Stimulated activated CD8-positive, alpha-beta memory T cell treated with anti-CD3 and anti-CD28 coated beads, Interleukin-7, amount 100 ng/mL, for 1 hour (primary cell): Measurements from ENCODE around the gene SORCS3.

Experiments
- DNase-seq, 2 donors: peaks; one replicate each; pipeline ENCODE4 v3.0.0-alpha.2; 2020; ENCODE audit warnings: low read depth in 2 of 2

The SORCS3 gene

DNA sequence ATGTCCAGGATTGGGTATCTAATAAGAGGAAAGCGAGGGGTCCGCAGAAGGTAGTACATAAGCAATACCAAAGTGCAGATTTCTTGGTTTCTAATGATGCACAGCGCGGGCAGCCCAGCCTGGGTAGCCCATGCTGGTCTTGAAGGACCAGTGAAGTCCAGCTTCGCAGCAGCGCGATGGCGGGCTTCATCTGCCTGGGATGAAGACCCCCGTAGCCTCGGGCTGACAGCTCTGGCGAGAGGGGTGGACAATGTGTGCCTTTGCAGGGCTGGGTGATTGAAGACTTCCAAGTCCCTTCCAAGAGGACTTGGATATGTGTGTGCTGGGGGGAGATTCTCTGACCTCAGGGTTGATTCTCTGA is 2.2 kb downstream of the SORCS3 start:
- DNase-seq, result no peak

DNA sequence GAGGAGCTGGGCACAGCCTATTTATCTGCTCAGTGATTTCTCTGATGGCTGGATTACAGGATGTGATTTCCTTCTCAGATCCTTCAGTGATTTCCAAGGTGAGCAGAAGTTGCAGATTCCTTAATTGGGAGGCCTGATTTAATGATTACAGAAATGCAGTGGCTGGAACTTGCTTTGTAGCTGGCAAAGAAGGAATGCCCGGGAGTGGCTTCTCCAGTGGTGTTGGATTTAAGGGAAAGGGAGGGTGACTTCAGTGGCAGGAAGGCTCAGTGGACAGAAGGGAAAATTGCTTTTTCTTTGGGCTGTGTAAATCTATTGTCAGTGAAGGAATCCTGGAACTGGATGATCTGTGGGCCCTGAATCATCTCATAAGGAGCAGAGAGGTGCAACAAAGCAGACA is 5.1 kb downstream of the SORCS3 start:
- DNase-seq, result no peak

DNA sequence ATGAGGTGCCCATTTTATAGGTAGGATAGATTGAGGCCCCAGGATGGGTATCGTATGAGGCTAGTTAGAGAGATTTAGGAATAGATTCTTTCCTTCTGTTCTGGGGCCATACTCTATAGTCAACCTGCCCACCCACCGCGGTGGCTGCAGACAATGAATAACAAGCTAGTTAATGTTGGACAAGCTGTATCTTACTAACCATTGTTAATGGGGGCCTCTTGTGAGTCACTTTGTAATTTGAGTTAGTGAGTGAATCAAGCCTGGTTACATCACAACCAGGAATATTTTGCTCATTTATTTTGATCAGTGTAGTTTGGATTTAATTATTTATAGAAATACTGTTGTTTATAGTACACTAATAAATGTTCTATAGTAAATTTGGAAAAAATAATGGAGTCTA is 7.3 kb downstream of the SORCS3 start:
- no peak for DNase-seq

DNA sequence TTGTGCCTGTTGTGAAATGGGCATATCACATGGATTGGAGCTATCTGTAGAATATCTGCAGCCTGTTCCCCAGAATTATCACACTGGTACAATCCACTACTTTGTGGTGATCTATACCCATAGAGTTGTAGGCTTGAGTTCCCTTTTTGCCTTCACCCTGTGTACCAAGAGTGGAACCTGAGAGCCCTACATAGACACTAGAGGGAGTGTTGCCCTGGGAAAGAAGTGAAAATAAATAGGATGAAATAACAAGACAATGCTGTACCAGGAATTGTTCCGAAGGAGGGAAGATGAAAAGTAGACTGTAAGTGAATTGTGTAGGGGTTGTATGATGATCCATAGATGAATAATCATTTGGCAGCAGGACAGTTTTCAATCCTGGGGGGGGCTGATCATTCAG is 9.0 kb downstream of the SORCS3 start:
- DNase-seq, result no peak

DNA sequence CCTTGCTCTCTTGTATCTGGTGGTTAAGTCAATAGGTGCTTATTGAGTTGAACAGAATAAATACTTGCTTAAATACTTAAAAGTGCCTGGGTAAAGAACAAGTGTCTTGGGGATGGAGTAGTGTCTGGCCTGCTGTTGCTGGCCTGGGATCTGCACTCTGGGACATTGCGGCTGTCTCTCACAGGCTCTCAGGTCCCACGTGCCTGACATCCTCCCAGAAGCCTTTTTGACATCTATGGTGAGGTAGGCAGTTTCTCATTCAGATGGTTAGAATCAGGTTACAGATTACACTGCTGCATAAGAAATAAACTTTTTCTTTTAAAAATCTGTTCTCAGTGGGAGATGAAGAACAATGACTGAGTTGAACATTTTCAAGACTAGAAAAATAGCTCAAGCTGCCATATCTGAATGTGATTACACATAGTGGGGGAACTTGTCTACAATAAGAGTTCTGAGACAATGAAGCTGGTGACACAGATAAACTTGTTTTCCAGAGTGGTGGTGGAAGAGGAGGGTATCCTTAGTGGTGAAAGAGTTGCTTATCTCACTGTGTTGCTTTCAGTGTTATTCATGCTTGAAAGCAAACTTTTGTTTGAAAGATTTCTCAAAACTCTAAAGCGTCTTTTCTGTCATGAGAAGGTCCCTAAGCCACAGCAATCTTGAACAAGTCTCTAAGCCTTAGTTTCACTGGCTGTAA is 9.7 kb downstream of the SORCS3 start:
- no peak for DNase-seq

DNA sequence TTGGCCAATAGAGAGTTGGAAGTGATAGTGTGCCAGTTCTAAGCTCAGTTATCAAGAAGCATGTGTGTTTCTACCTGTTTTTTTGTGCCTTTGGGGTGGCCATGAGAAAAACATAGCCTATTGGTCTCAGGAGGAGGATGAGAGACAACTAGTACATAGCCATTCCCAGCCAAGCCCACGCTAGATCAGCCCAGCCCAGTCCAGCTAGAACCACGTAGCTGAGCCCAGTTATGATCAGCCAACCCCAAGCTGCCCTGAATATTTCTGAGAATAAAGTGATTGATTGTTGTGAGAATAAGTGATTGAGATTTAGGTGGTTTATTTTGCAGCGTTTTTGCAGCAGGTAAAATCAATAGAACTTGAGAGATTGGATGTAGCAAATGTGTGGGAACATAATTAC is 15.9 kb downstream of the SORCS3 start:
- DNase-seq, result no peak

DNA sequence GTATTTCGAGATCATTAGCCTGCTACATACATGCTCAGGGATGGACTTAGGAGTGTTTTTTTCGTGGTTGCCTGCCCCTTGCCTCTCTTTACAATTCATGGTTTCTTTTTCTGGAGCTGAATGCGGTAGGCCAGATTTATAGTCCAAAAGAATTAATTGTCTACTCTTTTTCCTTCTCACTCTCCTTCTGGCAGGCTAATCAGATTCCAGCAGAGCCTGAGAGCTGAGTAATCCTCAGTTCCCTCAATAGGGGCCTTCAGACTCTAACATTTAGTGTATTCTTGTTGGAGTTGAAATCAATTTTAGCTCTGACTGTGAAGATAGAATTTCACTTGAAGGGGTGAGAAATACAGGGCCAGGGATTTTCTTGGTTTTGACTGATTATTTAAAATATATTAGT is 16.4 kb downstream of the SORCS3 start:
- no peak for DNase-seq

DNA sequence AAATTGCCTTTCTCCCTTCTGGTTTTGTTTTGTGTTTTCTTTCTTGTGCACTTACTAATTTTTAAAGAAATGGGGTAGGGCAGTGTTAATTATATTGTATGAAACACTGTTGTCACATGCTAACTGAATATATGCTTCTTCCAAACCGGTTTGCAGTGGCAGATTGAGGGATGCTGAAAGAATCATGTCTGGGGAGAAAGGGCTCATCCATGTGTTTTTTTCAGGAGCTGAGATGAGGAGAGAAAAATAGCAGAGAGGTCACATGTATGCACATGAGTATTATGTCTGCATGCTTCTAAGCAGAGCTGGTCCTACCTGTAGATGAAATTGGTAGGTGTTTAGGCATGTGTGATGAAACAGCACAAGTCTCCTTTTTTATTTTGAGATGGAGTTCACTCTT is 17.0 kb downstream of the SORCS3 start:
- DNase-seq, result no peak

DNA sequence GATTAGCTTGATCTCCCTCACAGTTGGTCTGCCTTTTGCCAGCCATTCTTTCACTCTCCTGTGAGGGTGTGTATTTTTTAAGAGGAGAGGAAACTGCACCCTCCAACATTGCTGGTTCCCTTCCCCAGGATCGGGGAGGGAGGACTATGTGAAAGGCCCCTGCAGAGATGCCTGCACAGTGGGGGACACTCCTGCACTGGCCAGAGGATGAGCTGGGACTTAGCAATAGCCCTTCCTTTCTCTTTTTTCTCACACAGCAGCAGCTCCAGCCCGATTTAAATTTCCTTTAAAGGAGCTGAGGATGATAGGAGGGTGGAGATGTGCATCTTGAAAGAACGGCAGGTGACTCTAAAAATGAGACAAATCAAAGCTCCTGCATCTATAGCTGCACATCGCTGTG is 18.7 kb downstream of the SORCS3 start:
- DNase-seq, result no peak

DNA sequence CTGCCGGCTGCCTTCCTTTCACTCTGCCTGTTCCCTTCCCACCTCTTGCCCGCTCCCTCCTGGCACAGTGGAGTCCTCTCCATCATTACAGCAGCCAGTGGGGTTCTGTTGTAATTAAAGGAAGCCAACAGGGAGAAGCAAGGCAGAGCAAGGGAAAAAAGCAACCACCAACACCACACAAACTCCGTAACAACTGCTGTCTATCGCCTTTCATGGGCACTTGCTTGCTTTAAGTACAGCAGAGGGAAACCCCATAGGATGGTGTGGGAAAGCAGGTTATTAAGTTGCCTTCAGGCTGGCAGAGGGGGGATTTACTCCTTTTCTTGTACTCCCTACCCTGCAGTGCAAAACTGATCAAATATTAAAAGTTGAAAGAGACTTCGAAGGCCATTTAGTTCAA is 22.0 kb downstream of the SORCS3 start:
- DNase-seq, result no peak

DNA sequence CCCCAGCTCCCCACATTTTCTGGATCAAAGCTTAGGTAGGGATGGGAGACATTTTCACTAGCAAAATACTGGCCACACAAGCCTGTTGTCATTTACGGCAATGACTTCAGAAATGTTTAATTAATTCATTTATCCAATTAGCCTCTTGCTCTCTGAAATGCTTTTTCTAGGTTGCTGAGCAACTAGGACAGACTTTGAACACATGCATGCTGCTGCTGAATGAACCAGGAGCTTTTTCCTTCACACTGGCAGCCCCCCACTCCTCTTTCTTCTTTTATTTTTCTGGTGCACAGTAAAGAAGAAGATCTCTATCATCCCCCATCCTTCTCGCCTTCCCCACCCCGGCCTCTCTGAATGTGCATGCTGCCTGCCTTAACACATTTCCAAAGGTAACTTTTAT is 22.5 kb downstream of the SORCS3 start:
- DNase-seq, result no peak

DNA sequence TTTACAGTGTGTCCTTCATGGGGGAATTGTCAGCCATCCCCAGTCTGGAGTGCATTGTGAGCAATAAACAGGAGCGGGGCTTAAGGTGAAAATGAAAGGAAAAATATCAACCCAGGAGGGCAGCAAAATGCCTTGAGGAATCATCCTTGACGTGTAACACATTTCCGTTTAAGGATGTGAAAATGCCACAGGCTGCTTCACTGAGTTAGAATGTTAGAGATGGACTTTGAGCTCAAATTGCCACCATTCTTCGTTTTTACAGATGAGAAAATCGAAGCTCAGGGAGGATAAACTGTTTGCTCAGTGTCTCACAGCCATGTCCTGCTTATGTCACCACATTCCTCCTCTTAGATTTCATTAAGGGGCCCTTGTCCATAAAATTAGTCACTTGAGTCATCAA is 23.1 kb downstream of the SORCS3 start:
- DNase-seq, result no peak

DNA sequence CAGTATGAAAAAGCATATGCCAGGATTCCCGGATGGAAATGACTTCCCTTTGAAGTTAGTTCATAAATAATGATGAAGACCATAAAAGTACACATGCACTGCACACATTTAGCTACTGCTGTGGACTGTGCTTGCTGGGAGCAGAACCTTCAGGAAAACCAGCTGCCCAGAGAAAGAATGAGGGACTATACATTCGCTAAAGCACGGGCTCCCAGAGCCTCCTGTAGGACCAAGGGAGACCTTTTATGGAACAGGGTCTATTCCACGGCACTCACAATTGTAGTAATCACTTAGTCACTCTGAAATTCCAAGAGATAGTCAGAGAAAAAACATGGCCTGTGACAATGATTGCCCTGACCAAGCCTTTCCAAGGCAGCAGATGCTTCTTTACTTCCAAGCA is 24.1 kb downstream of the SORCS3 start:
- no peak for DNase-seq

DNA sequence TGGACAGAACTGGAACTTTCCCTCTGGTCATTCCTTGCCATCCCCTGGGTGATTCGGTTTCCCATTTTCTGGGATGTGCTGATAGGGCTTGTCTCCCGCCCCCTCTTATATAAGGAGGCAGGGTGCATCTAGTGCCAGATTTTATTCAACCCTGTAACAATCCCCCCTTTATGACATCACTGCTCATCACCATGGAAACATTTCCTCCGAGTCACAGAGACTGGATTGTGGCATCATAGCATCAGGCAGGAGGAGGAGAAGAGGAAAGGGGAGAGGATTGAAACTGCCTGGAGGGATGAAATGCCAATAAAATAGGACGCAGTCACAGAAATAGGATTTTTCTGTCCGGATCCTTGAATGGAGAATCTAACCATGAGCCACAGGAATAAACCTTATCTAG is 25.0 kb downstream of the SORCS3 start:
- DNase-seq, result no peak

DNA sequence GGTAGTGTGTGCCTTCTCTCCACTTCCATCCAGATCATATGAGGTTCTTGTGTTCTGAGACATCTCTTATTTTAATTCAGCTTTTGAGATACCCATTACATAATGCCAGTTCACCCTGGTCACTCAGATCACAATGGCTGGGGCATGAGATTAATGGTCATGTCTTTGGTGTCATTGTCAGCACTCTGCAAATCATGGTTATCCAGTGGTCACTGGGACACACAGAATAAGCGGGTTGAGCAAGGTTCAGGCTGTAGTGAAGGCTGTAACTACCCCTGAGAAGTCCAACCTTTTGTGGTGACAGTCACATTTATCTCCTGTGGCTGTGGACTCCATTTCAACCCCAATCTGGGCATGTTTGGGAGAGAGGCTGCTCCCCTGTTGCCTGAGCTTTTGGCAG is 35.8 kb downstream of the SORCS3 start:
- no peak for DNase-seq

DNA sequence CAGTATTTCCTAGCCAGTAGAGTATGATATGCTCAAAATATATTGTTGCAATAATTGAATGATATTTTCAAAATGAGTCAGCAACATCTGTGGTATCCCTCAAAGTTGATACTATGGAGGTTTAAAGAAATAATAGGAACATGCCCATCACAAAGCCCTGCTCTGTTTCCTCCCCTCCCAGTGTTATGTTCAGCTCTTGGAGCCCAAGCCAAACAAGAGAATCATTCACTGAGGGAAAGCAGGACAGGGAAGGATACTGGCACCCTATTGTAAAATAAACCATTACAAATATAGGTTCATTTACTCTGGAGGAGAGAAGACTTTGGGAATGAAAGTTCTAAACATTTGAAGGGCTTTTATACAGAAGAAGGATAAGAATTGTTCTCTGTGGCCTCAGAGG is 37.6 kb downstream of the SORCS3 start:
- no peak for DNase-seq

DNA sequence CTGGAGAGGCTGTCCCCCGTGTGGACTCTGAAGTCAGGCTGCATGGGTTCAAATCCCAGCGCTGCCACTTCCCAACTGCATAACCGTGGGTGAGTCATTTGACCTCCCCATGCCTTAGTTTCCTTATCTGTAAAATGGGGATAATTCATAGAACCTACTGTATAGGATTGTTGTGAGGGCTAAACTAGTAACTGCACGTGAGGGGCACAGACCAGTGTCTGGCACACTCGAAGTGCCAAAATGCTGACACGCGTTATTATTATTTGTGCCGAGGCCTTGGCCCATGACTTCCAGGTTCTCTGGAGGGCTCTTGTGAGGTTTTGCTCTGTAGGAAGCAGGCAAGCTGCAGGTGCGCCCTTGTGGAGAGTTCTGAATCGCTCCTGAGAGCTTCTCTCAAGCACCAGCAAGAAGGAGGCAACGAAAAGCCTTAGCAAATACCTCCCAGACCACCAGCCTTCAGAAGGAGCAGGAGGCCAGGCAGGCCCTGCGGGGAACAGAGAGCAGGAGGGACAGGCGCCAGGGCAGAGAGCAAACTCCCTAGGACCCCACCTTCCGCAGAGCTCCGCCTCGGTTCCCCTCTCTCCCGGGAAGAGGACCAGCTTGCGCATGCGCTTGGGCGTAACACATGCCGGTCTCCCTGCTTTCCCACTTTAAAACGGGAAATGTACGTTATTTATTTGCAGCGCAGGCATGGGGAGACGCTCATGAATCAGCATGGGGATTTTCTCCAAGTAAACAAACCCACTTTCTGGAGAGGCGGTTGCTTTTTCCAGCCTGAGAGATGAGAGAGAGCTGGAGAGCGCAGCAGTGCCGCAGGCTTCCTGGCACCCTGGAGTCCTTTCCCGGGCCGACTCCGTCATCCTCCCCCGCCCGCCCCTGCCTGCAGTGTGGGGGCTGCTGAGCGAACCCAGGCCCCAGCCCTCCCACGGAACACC is 39.6 kb downstream of the SORCS3 start:
- no peak for DNase-seq

DNA sequence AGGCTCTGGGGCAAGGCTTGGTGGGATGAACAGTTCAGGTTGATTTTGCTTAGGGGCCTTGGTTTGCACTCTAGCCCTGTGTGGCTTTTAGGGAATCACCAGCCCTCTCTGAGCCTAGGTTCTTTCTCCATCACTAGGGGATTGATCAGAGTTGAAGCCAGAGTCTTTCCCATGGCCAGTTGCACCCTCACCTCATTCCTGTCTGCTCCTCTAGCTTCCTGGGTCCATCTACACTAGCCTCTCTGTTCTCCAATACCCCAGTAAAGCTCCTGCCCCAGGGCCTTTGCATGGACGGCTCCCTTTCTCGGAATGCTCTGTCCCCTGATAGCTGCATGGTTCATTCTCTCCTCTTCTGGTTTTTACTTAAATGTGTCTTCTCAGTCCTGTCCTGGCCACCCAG is 40.4 kb downstream of the SORCS3 start:
- no peak for DNase-seq

DNA sequence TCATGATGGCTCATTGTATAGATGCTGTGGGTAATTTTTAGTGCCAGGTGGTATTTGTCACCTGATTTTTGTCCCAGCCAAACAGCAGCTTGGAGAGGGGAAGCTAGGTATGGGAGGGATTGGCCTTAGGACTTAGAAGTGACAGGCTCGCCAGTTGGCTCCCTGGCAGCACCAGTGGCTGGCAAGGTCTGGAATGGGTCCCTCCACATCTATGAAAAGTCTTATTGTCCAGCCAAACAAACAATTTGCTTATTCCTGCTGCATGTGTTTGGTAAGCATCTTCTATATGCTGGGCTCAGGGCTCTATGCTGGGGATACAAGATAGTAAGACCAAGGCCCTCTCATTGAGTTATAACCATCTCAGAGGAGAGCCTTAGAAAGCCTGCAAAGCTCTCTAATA is 42.5 kb downstream of the SORCS3 start:
- DNase-seq, result no peak

DNA sequence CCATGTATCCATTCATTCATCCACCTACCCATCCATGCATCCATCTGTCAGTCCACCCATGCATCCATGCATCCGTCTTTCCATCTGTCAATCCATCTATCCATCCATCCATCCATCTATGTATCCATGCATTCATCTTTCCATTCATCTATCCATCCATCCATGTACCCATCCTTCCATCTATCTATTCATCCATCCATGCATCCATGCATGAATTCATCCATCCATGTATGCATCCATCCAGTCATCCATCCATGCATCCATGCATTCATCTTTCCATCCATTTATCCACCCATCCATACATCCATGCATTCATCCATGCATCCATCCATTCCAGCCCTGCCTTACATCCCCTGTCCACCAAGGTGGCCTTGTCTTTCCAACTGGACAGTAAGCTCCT is 45.7 kb downstream of the SORCS3 start:
- DNase-seq, result no peak

DNA sequence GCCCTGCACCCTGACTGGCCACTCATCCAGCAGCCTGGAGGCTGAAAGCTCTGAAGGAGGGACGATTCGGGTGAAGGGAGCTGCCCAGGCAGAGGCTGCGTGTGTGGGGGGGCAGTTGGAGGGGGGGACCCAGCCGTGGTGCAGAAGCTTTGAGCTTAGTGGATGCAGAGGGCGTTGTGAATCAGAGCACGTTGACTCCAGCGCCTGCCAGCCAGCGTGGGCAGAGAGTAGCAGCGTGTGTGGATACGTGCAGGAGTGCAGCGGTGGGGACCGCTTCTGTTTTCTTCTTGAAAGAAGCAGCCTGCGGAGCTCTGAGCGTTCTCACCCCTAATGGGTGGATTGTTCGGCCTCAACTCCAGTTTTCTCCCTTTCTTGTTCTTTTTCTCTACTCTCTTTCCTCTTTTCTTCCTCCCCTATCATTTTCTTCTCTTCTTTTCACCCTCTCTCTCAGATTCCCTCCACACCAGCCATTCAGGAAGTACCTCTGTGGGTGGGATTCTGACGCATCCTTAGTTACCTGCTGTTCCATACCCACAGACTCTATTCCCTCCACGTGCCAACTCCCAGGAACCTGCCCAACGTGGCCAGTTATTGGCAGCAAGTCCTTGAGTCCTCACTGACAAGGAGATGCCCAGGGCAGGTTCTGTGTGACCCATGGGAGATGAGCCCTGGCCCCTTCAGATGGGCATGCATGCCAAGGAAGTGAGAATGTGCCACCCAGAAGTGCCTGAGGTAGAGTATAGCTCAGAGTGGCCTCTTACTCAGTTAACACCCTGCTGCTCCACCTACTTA is 47.4 kb downstream of the SORCS3 start:
- DNase-seq, result no peak

DNA sequence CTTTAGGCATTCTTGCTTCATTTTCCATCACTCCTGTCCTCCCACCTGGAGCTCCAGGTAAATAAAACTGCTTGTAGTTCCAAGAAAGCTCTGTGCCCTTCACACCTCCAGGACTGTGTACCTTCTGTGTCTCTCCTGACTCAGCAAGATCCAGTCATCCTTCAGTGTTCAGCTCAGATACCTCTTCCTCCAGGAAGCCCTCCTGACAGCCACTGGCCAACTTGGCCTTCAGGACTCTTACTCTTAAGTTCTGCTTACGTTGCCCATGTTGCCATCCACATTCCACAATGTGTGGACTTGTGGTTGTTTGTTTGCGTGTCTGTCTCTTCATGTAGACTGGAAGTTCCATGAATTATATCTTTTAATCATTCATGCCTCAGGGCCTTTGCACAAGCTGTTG is 48.0 kb downstream of the SORCS3 start:
- no peak for DNase-seq

DNA sequence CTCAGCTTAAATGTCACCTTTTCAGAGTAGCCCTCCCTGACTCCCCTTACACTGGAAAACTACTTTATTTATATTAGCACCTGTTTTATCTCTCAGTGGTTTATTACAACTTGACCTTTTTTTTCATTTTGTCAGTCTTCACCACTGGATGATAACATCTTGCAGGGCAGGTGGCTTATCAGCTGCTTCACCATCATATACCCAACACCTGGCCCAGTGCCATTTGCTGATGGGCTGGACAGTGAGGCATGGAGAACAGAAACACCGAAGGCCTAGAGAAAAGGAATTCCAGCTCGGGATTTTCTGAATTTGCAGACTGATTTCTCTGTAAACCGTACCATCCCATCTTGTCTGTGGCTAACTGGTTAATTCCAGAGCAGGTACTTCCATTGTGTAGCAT is 48.5 kb downstream of the SORCS3 start:
- DNase-seq, result no peak
